IPS-15b (cell line): ENCODE results near the gene NTN1.

Source experiments
- H3K27me3 ChIP-seq: one replicate; pipeline ENCODE4 v1.6.1; 2013; ENCODE audit warnings: low read length; ENCODE audit not compliant: control insufficient read depth, insufficient read depth
- H3K36me3 ChIP-seq: one replicate; pipeline ENCODE4 v1.6.1; 2013; ENCODE audit warnings: low read length; ENCODE audit not compliant: control insufficient read depth, insufficient read depth
- H3K4me1 ChIP-seq: one replicate; pipeline ENCODE4 v1.6.1; 2013; ENCODE audit warnings: mild to moderate bottlenecking, low read length; ENCODE audit not compliant: control insufficient read depth, insufficient read depth
- H3K4me3 ChIP-seq: one replicate; pipeline ENCODE4 v1.5.1; 2013; ENCODE audit warnings: low read depth, low read length
- H3K9ac ChIP-seq: one replicate; pipeline ENCODE4 v1.6.1; 2013; ENCODE audit warnings: low read depth, mild to moderate bottlenecking, low read length
- H3K9me3 ChIP-seq: one replicate; pipeline ENCODE4 v1.6.1; 2013; ENCODE audit warnings: mild to moderate bottlenecking, low read length; ENCODE audit not compliant: control insufficient read depth, insufficient read depth

NTN1 gene

GRCh38 chr17:9051561-9051960 lies 30.3 kb downstream of the NTN1 start:
- H3K4me1 ChIP-seq, result peaks cover 35% of the 10 kb centered on the region
- H3K27me3 ChIP-seq, result peaks cover 35% of the 10 kb centered on the region
- H3K9me3 ChIP-seq, result no peaks in the 10 kb centered on the region
- no peak overlapping the region for H3K9ac ChIP-seq
- no peak overlapping the region for H3K4me3 ChIP-seq
- no peaks in the 10 kb centered on the region for H3K36me3 ChIP-seq

GRCh38 chr17:9052921-9053320 lies 31.6 kb downstream of the NTN1 start:
- peaks cover 37% of the 10 kb centered on the region for H3K4me1 ChIP-seq
- H3K4me3 ChIP-seq, result no peak overlapping the region
- H3K9me3 ChIP-seq, result no peaks in the 10 kb centered on the region
- no peaks in the 10 kb centered on the region for H3K36me3 ChIP-seq
- peaks cover 37% of the 10 kb centered on the region for H3K27me3 ChIP-seq
- H3K9ac ChIP-seq, result no peak overlapping the region

- Histone ChIP-seq H3K9ac (no peak overlapping the region), H3K4me1 (peaks cover 37% of the 10 kb centered on the region), H3K9me3 (no peaks in the 10 kb centered on the region), H3K36me3 (no peaks in the 10 kb centered on the region), H3K4me3 (peak overlapping the region; percentile 45), H3K27me3 (peaks cover 37% of the 10 kb centered on the region)
Observed at GRCh38 chr17:9053406-9053805, 32.1 kb downstream of the NTN1 start.

GRCh38 chr17:9054126-9054975 lies 33.0 kb downstream of the NTN1 start:
- H3K4me3 ChIP-seq, result peak overlapping the region; percentile 45
- H3K36me3 ChIP-seq, result no peaks in the 10 kb centered on the region
- no peaks in the 10 kb centered on the region for H3K9me3 ChIP-seq
- H3K27me3 ChIP-seq, result peaks cover 37% of the 10 kb centered on the region
- H3K4me1 ChIP-seq, result peaks cover 37% of the 10 kb centered on the region
- no peak overlapping the region for H3K9ac ChIP-seq

- H3K9ac ChIP-seq, result no peak overlapping the region
- peaks cover 37% of the 10 kb centered on the region for H3K27me3 ChIP-seq
- H3K36me3 ChIP-seq, result no peaks in the 10 kb centered on the region
- H3K4me1 ChIP-seq, result peaks cover 37% of the 10 kb centered on the region
- H3K9me3 ChIP-seq, result no peaks in the 10 kb centered on the region
- peak overlapping the region; percentile 24 for H3K4me3 ChIP-seq
Observed at GRCh38 chr17:9055281-9055680, 34.0 kb downstream of the NTN1 start.

GRCh38 chr17:9056566-9056965 lies 35.3 kb downstream of the NTN1 start:
- no peaks in the 10 kb centered on the region for H3K9me3 ChIP-seq
- no peak overlapping the region for H3K4me3 ChIP-seq
- no peaks in the 10 kb centered on the region for H3K36me3 ChIP-seq
- no peak overlapping the region for H3K9ac ChIP-seq
- H3K4me1 ChIP-seq, result peaks cover 29% of the 10 kb centered on the region
- H3K27me3 ChIP-seq, result peaks cover 37% of the 10 kb centered on the region

GRCh38 chr17:9057310-9057709 lies 36.0 kb downstream of the NTN1 start:
- Histone ChIP-seq H3K9ac (no peak overlapping the region), H3K9me3 (no peaks in the 10 kb centered on the region), H3K4me1 (peaks cover 34% of the 10 kb centered on the region), H3K36me3 (no peaks in the 10 kb centered on the region), H3K27me3 (peaks cover 35% of the 10 kb centered on the region), H3K4me3 (no peak overlapping the region)

GRCh38 chr17:9062399-9062902 lies 41.1 kb downstream of the NTN1 start:
- Histone ChIP-seq H3K4me1 (peaks cover 6% of the 10 kb centered on the region), H3K9ac (no peak overlapping the region), H3K27me3 (no peaks in the 10 kb centered on the region), H3K36me3 (no peaks in the 10 kb centered on the region), H3K4me3 (no peak overlapping the region), H3K9me3 (peaks cover 5% of the 10 kb centered on the region)

GRCh38 chr17:9064311-9064834 lies 43.1 kb downstream of the NTN1 start:
- no peaks in the 10 kb centered on the region for H3K27me3 ChIP-seq
- no peak overlapping the region for H3K4me3 ChIP-seq
- H3K4me1 ChIP-seq, result peaks cover 6% of the 10 kb centered on the region
- no peak overlapping the region for H3K9ac ChIP-seq
- H3K36me3 ChIP-seq, result no peaks in the 10 kb centered on the region
- H3K9me3 ChIP-seq, result peaks cover 5% of the 10 kb centered on the region

- no peaks in the 10 kb centered on the region for H3K27me3 ChIP-seq
- H3K36me3 ChIP-seq, result no peaks in the 10 kb centered on the region
- no peak overlapping the region for H3K4me3 ChIP-seq
- H3K9ac ChIP-seq, result no peak overlapping the region
- H3K4me1 ChIP-seq, result no peaks in the 10 kb centered on the region
- no peaks in the 10 kb centered on the region for H3K9me3 ChIP-seq
Observed at GRCh38 chr17:9071016-9071415, 49.7 kb downstream of the NTN1 start.

- no peaks in the 10 kb centered on the region for H3K9me3 ChIP-seq
- H3K9ac ChIP-seq, result no peak overlapping the region
- no peaks in the 10 kb centered on the region for H3K4me1 ChIP-seq
- no peak overlapping the region for H3K4me3 ChIP-seq
- no peaks in the 10 kb centered on the region for H3K27me3 ChIP-seq
- no peaks in the 10 kb centered on the region for H3K36me3 ChIP-seq
Observed at GRCh38 chr17:9071811-9072498, 50.6 kb downstream of the NTN1 start.
